IPS-18a (cell line): ENCODE data around the gene NOC2L.
"Not testable (repeated sequence)": the region's sequence is repeated elsewhere in the genome, so short reads cannot be mapped to it uniquely, and the experiment has no call there.

Experiments
- H3K27ac ChIP-seq: one replicate; pipeline ENCODE4 v1.5.1; 2013; ENCODE audit warnings: low read length
- H3K27me3 ChIP-seq: one replicate; pipeline ENCODE4 v1.6.1; 2013; ENCODE audit warnings: mild to moderate bottlenecking, low read length; ENCODE audit not compliant: control insufficient read depth, insufficient read depth
- H3K36me3 ChIP-seq: one replicate; pipeline ENCODE4 v1.6.1; 2013; ENCODE audit warnings: low read depth, low read length; ENCODE audit not compliant: control insufficient read depth
- H3K4me1 ChIP-seq: one replicate; pipeline ENCODE4 v1.6.1; 2013; ENCODE audit warnings: low read depth, low read length; ENCODE audit not compliant: control insufficient read depth
- H3K4me3 ChIP-seq: one replicate; pipeline ENCODE4 v1.5.1; 2013; ENCODE audit warnings: low read length
- H3K9ac ChIP-seq: one replicate; pipeline ENCODE4 v1.6.1; 2013; ENCODE audit warnings: mild to moderate bottlenecking, low read length, moderate library complexity
- H3K9me3 ChIP-seq: one replicate; pipeline ENCODE4 v1.6.1; 2013; ENCODE audit warnings: low read depth, low read length; ENCODE audit not compliant: control insufficient read depth

NOC2L gene

DNA sequence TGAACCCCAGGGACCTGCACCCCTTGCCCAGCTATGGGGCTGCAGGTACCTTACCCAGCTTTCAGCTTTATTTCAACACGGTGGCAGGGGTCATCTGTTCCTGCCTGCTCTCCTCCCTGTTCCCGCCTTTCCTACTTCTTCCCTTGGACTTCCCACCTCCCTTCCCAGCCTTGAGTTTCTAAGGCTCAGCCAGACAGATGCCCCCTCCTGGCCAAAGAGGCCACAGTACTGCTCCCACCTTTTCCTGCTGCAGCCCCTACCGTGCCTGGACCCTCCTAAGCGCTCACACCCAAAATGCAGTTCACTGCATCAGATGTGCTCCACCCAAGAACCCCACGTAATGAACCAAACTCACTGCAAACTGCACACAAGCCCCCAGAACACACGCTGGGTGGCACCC is 7.7 kb downstream of the NOC2L start:
- H3K9me3 ChIP-seq = no peaks in the 10 kb centered on the region
- H3K4me1 ChIP-seq = no peaks in the 10 kb centered on the region
- no peaks in the 10 kb centered on the region for H3K27me3 ChIP-seq
- no peak overlapping the region for H3K27ac ChIP-seq
- H3K4me3 ChIP-seq = no peak overlapping the region
- H3K9ac ChIP-seq = no peak overlapping the region
- peaks cover 76% of the 10 kb centered on the region for H3K36me3 ChIP-seq

DNA sequence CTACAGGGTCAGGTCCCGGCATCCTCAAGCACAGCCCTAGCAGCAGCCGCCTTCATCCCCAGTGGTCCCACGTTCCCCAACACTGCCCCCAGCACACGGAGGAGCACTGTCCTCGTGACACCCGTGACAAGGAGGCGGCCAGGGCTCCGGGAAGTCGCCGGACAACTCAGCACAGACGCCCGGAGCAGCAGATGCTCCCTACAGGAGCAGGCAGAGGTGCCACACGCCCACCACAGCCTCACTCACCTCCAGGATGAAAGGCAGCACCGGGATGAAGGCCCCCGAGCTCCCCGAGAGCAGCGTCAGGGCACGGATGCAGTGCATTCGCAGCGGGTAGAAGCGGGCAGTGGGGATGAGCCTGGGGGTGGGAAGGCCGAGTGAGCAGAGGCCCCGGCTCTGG is 8.2 kb downstream of the NOC2L start:
- Histone ChIP-seq H3K27ac (no peak overlapping the region), H3K4me1 (no peaks in the 10 kb centered on the region), H3K9ac (no peak overlapping the region), H3K36me3 (peaks cover 72% of the 10 kb centered on the region), H3K4me3 (no peak overlapping the region), H3K27me3 (no peaks in the 10 kb centered on the region), H3K9me3 (no peaks in the 10 kb centered on the region)

DNA sequence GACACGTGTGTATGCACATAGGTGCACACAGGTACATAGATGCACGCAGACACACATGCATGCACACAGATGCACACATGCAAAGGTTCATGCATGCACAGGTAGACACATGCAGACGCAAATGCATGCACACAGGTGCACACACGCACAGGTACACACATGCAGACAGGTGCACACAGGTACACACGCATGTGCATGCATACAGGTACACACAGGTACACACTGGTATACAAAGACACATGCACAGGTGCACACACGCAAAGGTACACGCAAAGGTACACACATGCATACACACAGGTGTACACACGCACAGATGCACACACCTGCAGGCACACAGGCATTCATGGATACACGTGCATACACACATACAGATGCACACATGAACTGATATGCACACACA is 8.8 kb downstream of the NOC2L start:
- Histone ChIP-seq H3K4me3 (no peak overlapping the region), H3K9me3 (no peaks in the 10 kb centered on the region), H3K9ac (no peak overlapping the region), H3K27me3 (no peaks in the 10 kb centered on the region), H3K36me3 (peaks cover 65% of the 10 kb centered on the region), H3K4me1 (no peaks in the 10 kb centered on the region), H3K27ac (no peak overlapping the region)

DNA sequence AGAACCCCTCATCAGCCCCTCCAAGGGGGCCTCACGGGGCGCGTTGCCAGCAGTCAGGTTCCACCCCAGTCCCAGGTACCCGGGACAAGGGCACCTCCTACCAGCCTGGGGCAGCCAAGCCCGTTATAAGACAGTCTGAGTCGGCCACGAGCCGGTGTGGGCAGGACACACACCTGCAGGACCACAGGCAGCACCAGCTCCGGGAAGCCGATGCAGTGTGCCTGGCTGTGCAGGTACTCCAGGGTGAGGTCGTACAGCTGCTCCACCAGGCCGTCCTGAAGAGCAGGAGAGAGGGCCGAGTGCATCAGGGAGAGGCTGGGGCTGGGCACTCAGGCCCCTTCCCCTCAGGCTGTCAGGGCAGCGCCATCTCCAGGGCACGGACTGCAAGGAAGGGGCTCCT is 11.1 kb downstream of the NOC2L start:
- peaks cover 44% of the 10 kb centered on the region for H3K36me3 ChIP-seq

DNA sequence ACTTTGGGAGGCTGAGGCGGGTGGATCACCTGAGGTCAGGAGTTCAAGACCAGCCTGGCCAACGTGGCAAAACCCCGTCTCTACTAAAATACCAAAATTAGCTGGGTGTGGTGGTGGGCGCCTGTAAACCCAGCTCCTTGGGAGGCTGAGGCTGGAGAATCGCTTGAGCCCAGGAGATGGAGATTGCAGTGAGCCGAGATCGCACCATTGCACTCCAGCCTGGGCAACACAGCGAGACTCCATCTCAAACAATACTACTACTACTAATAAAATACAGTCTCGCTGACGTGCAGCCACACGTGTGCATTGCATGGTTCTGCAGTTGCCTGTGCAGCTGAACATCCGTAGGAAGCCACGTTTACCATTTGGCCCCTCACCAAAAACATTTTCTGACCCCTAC is 12.2 kb downstream of the NOC2L start:
- H3K36me3 ChIP-seq = peaks cover 34% of the 10 kb centered on the region
- peaks cover 28% of the 10 kb centered on the region for H3K27me3 ChIP-seq

More for the DNA sequence above, 11.1 kb downstream of the NOC2L start:
- H3K9ac ChIP-seq = no peak overlapping the region
- H3K27me3 ChIP-seq = peaks cover 17% of the 10 kb centered on the region
- H3K27ac ChIP-seq = no peak overlapping the region
- H3K9me3 ChIP-seq = no peaks in the 10 kb centered on the region
- no peak overlapping the region for H3K4me3 ChIP-seq
- H3K4me1 ChIP-seq = no peaks in the 10 kb centered on the region

DNA sequence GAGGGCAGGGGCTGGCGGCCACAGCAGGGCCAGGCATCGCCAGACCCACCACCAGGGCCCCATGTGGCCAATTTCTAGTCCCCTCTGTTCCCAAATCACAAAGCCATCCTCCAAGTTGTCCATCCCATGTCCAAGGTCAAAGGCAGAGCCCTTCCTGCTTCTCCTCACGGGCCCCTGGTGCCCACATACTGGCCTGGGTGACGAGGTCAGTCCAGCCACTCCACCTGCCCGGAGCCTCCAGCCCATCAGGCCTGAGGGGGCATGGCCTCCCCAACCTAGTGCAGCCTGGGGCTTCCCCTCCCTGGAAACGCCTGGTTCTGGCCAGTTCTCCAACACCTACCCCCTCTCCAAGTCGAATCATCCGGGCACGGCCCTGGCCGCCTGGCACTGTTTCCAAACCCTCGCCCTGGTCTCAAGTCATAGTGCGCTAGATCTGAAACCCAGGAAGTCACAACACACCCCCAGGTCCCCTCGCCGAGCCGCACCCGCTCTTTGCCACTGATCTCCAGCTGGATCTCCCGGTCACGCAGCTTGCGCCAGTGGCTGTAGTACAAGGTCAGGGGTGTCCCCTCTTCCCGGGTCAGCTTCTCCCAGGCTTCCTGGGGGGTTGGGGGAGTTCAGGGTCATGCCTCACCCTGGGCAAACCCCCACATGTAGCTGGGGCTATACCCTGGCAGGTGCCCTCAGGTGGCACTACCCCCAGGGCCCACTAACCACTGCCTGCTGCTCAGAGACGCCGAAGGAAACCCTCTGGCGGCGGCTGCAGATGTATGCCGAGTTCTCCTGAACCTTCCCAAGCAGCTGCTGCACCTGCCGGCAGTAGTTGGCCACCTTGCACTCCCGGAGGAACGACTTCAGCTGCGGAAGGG is 13.1 kb downstream of the NOC2L start:
- Histone ChIP-seq H3K9ac (no peak overlapping the region), H3K27me3 (peaks cover 37% of the 10 kb centered on the region), H3K4me3 (no peak overlapping the region), H3K27ac (no peak overlapping the region), H3K4me1 (no peaks in the 10 kb centered on the region), H3K36me3 (peaks cover 31% of the 10 kb centered on the region), H3K9me3 (no peaks in the 10 kb centered on the region)

More for the DNA sequence above, 12.2 kb downstream of the NOC2L start:
- H3K27ac ChIP-seq, H3K9me3 ChIP-seq, H3K9ac ChIP-seq, H3K4me1 ChIP-seq, H3K4me3 ChIP-seq: not testable (repeated sequence)

DNA sequence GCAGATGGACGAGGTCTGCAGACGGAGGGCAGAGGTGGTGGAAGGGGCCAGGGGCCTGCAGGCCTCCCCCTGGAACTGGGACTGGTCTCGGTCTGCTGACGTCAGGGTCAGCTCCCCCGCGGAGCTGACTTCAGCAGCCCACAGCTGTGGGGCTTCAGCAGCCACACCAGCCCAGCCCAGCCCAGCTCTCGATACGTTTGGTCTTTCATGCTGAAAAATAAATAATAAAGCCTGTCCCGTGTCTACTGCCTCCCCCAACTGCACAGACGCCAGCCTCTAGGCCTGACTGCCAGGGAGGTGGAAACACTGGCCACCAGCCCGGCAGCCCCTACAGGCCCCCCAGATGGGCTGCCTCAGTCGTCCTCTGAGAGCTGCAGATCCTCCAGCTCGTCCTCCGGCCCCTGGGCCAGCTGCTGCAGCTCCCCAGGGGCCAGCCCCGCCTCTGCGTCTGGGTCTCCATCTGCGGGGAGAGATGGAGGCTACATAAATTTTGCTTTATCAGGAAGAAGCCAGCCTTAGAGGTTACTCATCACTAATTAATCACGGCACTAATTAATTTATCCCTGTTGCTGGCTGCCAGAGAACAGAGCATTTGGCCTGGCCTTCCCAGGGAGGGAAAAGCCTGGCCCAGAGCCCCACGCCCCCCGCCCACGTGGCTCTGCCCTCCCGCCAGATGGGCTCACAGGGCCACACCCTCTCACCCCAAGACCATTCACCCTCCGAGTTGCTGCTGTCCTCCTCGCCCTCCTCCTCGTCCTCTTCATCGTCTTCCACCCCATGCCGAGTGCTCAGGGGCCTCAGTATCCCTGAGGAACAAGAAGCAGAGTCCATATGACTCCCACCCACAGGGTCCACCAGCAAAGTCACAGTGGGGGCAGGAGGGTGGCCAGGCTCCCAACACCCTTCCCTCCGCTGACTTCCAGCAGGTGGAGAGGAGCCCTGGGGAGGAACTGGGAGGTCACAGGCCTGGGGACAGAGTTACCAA is 14.4 kb downstream of the NOC2L start:
- Histone ChIP-seq H3K27ac (no peak overlapping the region), H3K36me3 (peaks cover 20% of the 10 kb centered on the region), H3K4me3 (no peak overlapping the region), H3K27me3 (peaks cover 50% of the 10 kb centered on the region), H3K9me3 (no peaks in the 10 kb centered on the region), H3K4me1 (no peaks in the 10 kb centered on the region), H3K9ac (no peak overlapping the region)

DNA sequence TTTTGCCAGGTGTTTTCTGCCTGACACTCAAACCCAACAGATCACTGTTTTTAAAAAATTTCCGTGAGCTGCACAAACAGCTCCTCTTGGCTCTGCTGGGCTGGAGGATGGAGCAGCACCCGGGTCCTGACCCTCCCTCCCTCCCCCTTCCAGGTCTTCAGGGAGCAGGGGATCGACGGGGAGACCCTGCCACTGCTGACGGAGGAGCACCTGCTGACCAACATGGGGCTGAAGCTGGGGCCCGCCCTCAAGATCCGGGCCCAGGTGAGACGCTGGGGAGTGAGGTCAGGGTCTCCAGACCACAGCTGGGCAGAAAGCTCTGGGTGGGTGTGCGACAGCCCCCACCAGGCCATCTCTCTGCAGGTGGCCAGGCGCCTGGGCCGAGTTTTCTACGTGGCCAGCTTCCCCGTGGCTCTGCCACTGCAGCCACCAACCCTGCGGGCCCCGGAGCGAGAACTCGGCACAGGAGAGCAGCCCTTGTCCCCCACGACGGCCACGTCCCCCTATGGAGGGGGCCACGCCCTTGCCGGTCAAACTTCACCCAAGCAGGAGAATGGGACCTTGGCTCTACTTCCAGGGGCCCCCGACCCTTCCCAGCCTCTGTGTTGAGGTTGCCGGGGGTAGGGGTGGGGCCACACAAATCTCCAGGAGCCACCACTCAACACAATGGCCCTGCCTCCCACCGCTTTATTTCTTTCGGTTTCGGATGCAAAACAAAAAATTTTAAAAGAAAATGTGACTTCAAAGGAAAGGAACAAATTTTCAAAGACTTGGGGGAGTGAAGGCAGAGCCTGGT is 15.3 kb downstream of the NOC2L start:
- Histone ChIP-seq H3K27me3 (peaks cover 59% of the 10 kb centered on the region), H3K4me1 (no peaks in the 10 kb centered on the region), H3K36me3 (peaks cover 12% of the 10 kb centered on the region), H3K9me3 (no peaks in the 10 kb centered on the region), H3K9ac (no peak overlapping the region), H3K27ac (no peak overlapping the region), H3K4me3 (no peak overlapping the region)

DNA sequence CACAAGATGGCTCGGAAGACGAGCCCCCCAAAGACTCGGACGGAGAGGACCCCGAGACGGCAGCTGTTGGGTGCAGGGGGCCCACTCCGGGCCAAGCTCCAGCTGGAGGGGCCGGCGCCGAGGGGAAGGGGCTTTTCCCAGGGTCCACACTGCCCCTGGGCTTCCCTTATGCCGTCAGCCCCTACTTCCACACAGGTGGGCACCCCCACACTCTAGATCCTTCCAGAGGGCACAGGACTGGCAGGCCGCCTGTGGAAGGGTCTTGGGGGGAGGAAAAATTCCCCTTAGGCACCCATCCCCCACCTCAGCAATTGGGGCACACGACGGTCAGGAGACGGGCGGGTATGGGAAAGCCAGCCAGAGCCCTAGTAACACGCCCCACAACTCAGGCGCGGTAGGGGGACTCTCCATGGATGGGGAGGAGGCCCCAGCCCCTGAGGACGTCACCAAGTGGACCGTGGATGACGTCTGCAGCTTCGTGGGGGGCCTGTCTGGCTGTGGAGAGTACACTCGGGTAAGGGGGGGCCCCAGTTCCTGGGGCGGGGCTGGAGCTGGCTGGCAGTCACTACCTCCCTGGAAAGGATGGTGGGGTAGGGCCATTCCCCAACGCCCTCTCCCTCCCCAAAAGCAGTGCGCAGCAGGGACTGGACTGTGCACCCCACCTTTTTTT is 16.1 kb downstream of the NOC2L start:
- Histone ChIP-seq H3K27ac (no peak overlapping the region), H3K9ac (no peak overlapping the region), H3K36me3 (peaks cover 9% of the 10 kb centered on the region), H3K27me3 (peaks cover 66% of the 10 kb centered on the region), H3K4me3 (no peak overlapping the region), H3K4me1 (no peaks in the 10 kb centered on the region), H3K9me3 (no peaks in the 10 kb centered on the region)

DNA sequence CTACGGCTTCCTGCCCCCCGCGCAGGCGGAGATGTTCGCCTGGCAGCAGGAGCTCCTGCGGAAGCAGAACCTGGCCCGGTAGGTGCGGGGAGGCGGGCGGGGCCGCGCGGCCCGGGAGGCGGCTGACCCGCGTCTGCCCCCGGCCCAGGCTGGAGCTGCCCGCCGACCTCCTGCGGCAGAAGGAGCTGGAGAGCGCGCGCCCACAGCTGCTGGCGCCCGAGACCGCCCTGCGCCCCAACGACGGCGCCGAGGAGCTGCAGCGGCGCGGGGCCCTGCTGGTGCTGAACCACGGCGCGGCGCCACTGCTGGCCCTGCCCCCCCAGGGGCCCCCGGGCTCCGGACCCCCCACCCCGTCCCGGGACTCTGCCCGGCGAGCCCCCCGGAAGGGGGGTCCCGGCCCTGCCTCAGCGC is 16.6 kb downstream of the NOC2L start:
- H3K9me3 ChIP-seq = no peaks in the 10 kb centered on the region
- H3K27me3 ChIP-seq = peaks cover 72% of the 10 kb centered on the region
- H3K4me3 ChIP-seq = peak overlapping the region; percentile 17
- H3K27ac ChIP-seq = no peak overlapping the region
- H3K4me1 ChIP-seq = no peaks in the 10 kb centered on the region
- no peak overlapping the region for H3K9ac ChIP-seq
- peaks cover 5% of the 10 kb centered on the region for H3K36me3 ChIP-seq
